KMS-11 (cell line): ENCODE measurements around the gene PRKACG.

ENCODE experiments used
- H2AFZ ChIP-seq: fragments of 200-600 bp; sonication (generic); 2 replicates; pipeline ENCODE4 v1.6.1; 2016; ENCODE audit warnings: antibody characterized with exemption, mixed run types, low read depth
- H3K27ac ChIP-seq: fragments of 200-600 bp; sonication (generic); 2 replicates; pipeline ENCODE4 v1.6.1; 2016; ENCODE audit warnings: mild to moderate bottlenecking, mixed run types
- H3K27me3 ChIP-seq: fragments of 200-600 bp; sonication (generic); 2 replicates; pipeline ENCODE4 v1.6.1; 2017; ENCODE audit warnings: mild to moderate bottlenecking, low read depth, mixed run types, moderate library complexity; ENCODE audit not compliant: insufficient read depth
- H3K36me3 ChIP-seq: fragments of 200-600 bp; sonication (generic); 2 replicates; pipeline ENCODE4 v1.6.1; 2017; ENCODE audit warnings: mild to moderate bottlenecking, mixed run types; ENCODE audit not compliant: insufficient read depth
- H3K4me1 ChIP-seq: fragments of 200-600 bp; sonication (generic); 2 replicates; pipeline ENCODE4 v1.6.1; 2016; ENCODE audit warnings: mild to moderate bottlenecking, low read depth, mixed run types; ENCODE audit not compliant: poor library complexity, severe bottlenecking
- H3K4me2 ChIP-seq: fragments of 200-600 bp; sonication (generic); 2 replicates; pipeline ENCODE4 v1.7.0; 2016; ENCODE audit warnings: mild to moderate bottlenecking, mixed run types
- H3K4me3 ChIP-seq: fragments of 200-600 bp; sonication (generic); IDR thresholded peaks from 2 replicates; pipeline ENCODE4 v1.6.1; 2017; ENCODE audit warnings: low read depth, low read length, mixed read lengths; ENCODE audit not compliant: insufficient read depth
- H3K79me2 ChIP-seq: fragments of 200-600 bp; sonication (generic); 2 replicates; pipeline ENCODE4 v1.6.1; 2016; ENCODE audit warnings: low read depth, mixed run types; ENCODE audit not compliant: insufficient read depth
- H3K9ac ChIP-seq: fragments of 200-600 bp; sonication (generic); 2 replicates; pipeline ENCODE4 v1.6.1; 2016; ENCODE audit warnings: mild to moderate bottlenecking, mixed run types
- H4K20me1 ChIP-seq: fragments of 200-600 bp; sonication (generic); 2 replicates; pipeline ENCODE4 v1.6.1; 2016; ENCODE audit warnings: mild to moderate bottlenecking, mixed run types; ENCODE audit not compliant: insufficient read depth
- TF ChIP-seq, protein P1 (sequence below): fragments of 200-600 bp; sonication (generic); conservative IDR thresholded peaks from 2 replicates; pipeline ENCODE4 v1.6.1; 2017; ENCODE audit warnings: low read depth, mild to moderate bottlenecking, antibody characterized with exemption, low read length, moderate library complexity, mixed read lengths

Gene PRKACG

GRCh38 chr9:68966496-68966944, 47.4 kb downstream of the PRKACG start:
- H3K79me2 ChIP-seq, result no peaks in the 10 kb centered on the region
- no peak overlapping the region for H3K4me2 ChIP-seq
- no peak overlapping the region for H2AFZ ChIP-seq
- H3K36me3 ChIP-seq, result no peaks in the 10 kb centered on the region
- no peak overlapping the region for H3K9ac ChIP-seq
- H3K4me1 ChIP-seq, result no peaks in the 10 kb centered on the region
- no peak overlapping the region for H3K27ac ChIP-seq
- H3K4me3 ChIP-seq, result no peak overlapping the region
- H4K20me1 ChIP-seq, result no peaks in the 10 kb centered on the region
- no peaks in the 10 kb centered on the region for H3K27me3 ChIP-seq
- TF ChIP-seq, protein P1, sequence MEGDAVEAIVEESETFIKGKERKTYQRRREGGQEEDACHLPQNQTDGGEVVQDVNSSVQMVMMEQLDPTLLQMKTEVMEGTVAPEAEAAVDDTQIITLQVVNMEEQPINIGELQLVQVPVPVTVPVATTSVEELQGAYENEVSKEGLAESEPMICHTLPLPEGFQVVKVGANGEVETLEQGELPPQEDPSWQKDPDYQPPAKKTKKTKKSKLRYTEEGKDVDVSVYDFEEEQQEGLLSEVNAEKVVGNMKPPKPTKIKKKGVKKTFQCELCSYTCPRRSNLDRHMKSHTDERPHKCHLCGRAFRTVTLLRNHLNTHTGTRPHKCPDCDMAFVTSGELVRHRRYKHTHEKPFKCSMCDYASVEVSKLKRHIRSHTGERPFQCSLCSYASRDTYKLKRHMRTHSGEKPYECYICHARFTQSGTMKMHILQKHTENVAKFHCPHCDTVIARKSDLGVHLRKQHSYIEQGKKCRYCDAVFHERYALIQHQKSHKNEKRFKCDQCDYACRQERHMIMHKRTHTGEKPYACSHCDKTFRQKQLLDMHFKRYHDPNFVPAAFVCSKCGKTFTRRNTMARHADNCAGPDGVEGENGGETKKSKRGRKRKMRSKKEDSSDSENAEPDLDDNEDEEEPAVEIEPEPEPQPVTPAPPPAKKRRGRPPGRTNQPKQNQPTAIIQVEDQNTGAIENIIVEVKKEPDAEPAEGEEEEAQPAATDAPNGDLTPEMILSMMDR, result no peak

GRCh38 chr9:68964765-68965164, 49.1 kb downstream of the PRKACG start:
- H3K79me2 ChIP-seq, result no peaks in the 10 kb centered on the region
- no peaks in the 10 kb centered on the region for H3K4me1 ChIP-seq
- no peak overlapping the region for H2AFZ ChIP-seq
- H3K4me3 ChIP-seq, result no peak overlapping the region
- TF ChIP-seq, protein P1, result no peak
- H3K4me2 ChIP-seq, result no peak overlapping the region
- H3K27me3 ChIP-seq, result no peaks in the 10 kb centered on the region
- H4K20me1 ChIP-seq, result no peaks in the 10 kb centered on the region
- H3K9ac ChIP-seq, result no peak overlapping the region
- no peak overlapping the region for H3K27ac ChIP-seq
- H3K36me3 ChIP-seq, result no peaks in the 10 kb centered on the region

GRCh38 chr9:68964102-68964541, 49.8 kb downstream of the PRKACG start:
- Histone ChIP-seq H3K4me2 (no peak overlapping the region), H3K79me2 (no peaks in the 10 kb centered on the region), H3K27me3 (no peaks in the 10 kb centered on the region), H3K4me1 (no peaks in the 10 kb centered on the region), H3K36me3 (no peaks in the 10 kb centered on the region), H2AFZ (no peak overlapping the region), H4K20me1 (no peaks in the 10 kb centered on the region), H3K27ac (no peak overlapping the region), H3K9ac (no peak overlapping the region), H3K4me3 (no peak overlapping the region)
- TF ChIP-seq, protein P1, result no peak

DNA sequence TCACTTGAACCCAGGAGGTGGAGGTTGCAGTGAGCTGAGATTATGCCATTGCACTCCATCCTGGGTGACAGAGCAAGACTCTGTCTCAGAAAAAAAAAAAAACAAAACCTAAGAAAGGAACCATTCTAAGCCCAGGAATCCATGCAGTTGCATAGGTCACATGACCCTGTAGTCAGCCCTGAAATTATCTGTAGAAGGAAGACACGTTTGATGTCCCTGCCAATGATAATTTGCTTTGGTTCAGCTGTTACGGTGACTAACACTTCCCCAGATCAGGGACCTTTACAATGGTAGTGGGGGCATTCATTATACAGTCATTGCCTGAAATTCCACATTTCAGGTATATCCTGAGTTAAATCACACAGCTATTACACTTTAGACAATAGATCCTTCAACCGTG, 50.5 kb downstream of the PRKACG start:
- no peaks in the 10 kb centered on the region for H4K20me1 ChIP-seq
- H3K4me3 ChIP-seq, result no peak overlapping the region
- H2AFZ ChIP-seq, result no peak overlapping the region
- H3K27me3 ChIP-seq, result no peaks in the 10 kb centered on the region
- no peaks in the 10 kb centered on the region for H3K79me2 ChIP-seq
- H3K27ac ChIP-seq, result no peak overlapping the region
- no peaks in the 10 kb centered on the region for H3K4me1 ChIP-seq
- no peak overlapping the region for H3K4me2 ChIP-seq
- H3K36me3 ChIP-seq, result no peaks in the 10 kb centered on the region
- no peak overlapping the region for H3K9ac ChIP-seq
- TF ChIP-seq, protein P1, result no peak
